Skin of body (tissue), 2 donors: ENCODE measurements around the gene ME2. TPM values are rescaled to one million over a fixed set of nuclear protein-coding genes. Genes with fewer than 3 reads are reported as not detected.
"Not testable (repeated sequence)": the region's sequence is repeated elsewhere in the genome, so short reads cannot be mapped to it uniquely, and the experiment has no call there.

Experiments used
- DNase-seq: peaks from one replicate; lab custom pipeline; 2025; lab: John Stamatoyannopoulos, UW
- total RNA-seq: library from RNA; depleted of rRNA; stranded (reverse); fragments of >200 nt; gene quantifications from one replicate; pipeline ENCODE4 v1.2.3, GENCODE V29; 2014

Gene ME2
- total RNA-seq, 1 donor from 2014 or later = 31.3 TPM

GRCh38 chr18:50918153-50918552 is 39.2 kb downstream of the ME2 start:
- DNase-seq = no peak

- DNase-seq = no peak
Observed at GRCh38 chr18:50924372-50924771, 45.5 kb downstream of the ME2 start.

- DNase-seq = no peak
Observed at GRCh38 chr18:50926521-50926920, 47.6 kb downstream of the ME2 start.

GRCh38 chr18:50928551-50928950 is 49.6 kb downstream of the ME2 start:
- DNase-seq = no peak

GRCh38 chr18:50933684-50934083 is 54.8 kb downstream of the ME2 start:
- DNase-seq = no peak

- no peak for DNase-seq
Observed at GRCh38 chr18:50934545-50935211, 55.8 kb downstream of the ME2 start.

GRCh38 chr18:50935493-50936191 is 56.7 kb downstream of the ME2 start:
- DNase-seq = peak; percentile 2

- no peak for DNase-seq
Observed at GRCh38 chr18:50937183-50937582, 58.3 kb downstream of the ME2 start.

- no peak for DNase-seq
Observed at GRCh38 chr18:50938912-50939311, 60.0 kb downstream of the ME2 start.

GRCh38 chr18:50944245-50944932 is 65.5 kb downstream of the ME2 start:
- no peak for DNase-seq

- not testable (repeated sequence) for DNase-seq
Observed at GRCh38 chr18:50945918-50946317, 67.0 kb downstream of the ME2 start.

- no peak for DNase-seq
Observed at GRCh38 chr18:50947899-50948298, 69.0 kb downstream of the ME2 start.

- no peak for DNase-seq
Observed at GRCh38 chr18:50949185-50949584, 70.3 kb downstream of the ME2 start.

- DNase-seq = no peak
Observed at GRCh38 chr18:50950626-50951025, 71.7 kb downstream of the ME2 start.

- no peak for DNase-seq
Observed at GRCh38 chr18:50953822-50954221, 74.9 kb downstream of the ME2 start.

- DNase-seq = no peak
Observed at GRCh38 chr18:50955253-50955652, 76.3 kb downstream of the ME2 start.

GRCh38 chr18:50956116-50956515 is 77.2 kb downstream of the ME2 start:
- DNase-seq = no peak

GRCh38 chr18:50961974-50962373 is 83.1 kb downstream of the ME2 start:
- no peak for DNase-seq

GRCh38 chr18:50967714-50968661 is 89.1 kb downstream of the ME2 start, which contains the start of gene ELAC1:
Gene ELAC1, plus strand, starts transcription at chr18:50968040. Its CDS starts 6,365 bp downstream, at chr18:50974405.
- peak; percentile 55 for DNase-seq

- DNase-seq = no peak
Observed at GRCh38 chr18:50969448-50969847, 90.5 kb downstream of the ME2 start.

GRCh38 chr18:50970006-50970405 is 91.1 kb downstream of the ME2 start:
- no peak for DNase-seq
